ENCODE results near the gene GRK1. TPM values are rescaled to one million over a fixed set of nuclear protein-coding genes. Genes with fewer than 3 reads are reported as not detected.

Gene GRK1
- total and polyA plus RNA-seq, 2 experiments from 2014 or later: not detected

DNA sequence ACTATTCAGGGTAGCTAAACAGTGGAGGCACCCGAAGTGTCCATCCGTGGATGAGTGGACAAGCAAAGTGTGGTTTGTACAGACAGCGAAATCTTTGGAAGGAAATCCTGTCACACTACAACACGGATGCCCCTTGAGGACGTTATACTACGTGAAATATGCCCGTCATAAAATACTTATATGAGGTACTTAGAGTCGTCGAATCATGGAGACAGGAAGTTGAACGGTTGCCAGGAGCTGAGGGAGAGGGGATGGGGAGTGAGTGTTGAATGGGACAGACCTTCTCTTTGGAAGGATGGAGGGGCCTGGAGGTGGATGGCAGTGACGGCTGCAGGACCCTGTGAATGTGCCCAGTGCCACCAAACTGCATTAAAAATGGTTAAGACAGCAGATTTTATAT, 20.6 kb upstream of the GRK1 start (continued):
- TF ChIP-seq POLR2AphosphoS5 (IDR thresholded peaks at IDR 0.05; ENCODE audit: low read depth) (no peak), NANOG (IDR thresholded peaks at IDR 0.05; ENCODE audit: borderline replicate concordance) (no peak)
- TF ChIP-seq, protein P1, sequence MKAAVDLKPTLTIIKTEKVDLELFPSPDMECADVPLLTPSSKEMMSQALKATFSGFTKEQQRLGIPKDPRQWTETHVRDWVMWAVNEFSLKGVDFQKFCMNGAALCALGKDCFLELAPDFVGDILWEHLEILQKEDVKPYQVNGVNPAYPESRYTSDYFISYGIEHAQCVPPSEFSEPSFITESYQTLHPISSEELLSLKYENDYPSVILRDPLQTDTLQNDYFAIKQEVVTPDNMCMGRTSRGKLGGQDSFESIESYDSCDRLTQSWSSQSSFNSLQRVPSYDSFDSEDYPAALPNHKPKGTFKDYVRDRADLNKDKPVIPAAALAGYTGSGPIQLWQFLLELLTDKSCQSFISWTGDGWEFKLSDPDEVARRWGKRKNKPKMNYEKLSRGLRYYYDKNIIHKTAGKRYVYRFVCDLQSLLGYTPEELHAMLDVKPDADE (IDR thresholded peaks at IDR 0.05): no peak

DNA sequence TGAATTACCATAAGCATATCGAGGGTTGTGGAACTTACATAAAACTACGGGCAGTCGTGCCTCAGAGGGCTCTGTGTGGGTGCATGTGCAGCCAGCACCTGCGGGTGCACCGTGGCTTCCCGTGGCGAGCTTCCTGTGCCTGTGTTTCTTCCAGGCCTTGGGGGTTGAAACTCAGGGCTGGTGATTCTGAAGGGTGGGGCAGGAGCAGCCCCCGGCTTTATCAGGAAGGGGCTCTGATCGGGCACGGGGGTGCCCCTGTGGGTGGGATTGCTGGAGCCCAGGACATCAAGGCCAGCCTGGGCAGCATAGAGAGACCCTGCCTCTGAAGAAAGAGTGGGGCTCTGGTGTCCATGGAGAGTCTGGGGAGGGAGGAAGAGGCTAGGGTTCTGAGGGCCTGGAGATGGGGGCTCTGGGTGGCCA, 20.1 kb upstream of the GRK1 start:
- H3K4me1 Mint-ChIP-seq: peaks cover 7% of the 10 kb centered on the region; the same call in 2 of the 3 replicates
- Histone ChIP-seq H3K4me1 (ENCODE audit: insufficient read depth) (no peaks in the 10 kb centered on the region), H3K4me3 (no peak overlapping the region), H3K4me2 (no peak overlapping the region), H3K27ac (ENCODE audit: low read depth) (no peak overlapping the region), H3K79me2 (replicated peaks; ENCODE audit: insufficient read depth) (no peaks in the 10 kb centered on the region), H3K27me3 (ENCODE audit: insufficient read depth) (no peaks in the 10 kb centered on the region), H4K20me1 (replicated peaks; ENCODE audit: insufficient read depth) (no peaks in the 10 kb centered on the region), H3F3A (replicated peaks; ENCODE audit: low read depth) (no peaks in the 10 kb centered on the region), H3K36me3 (ENCODE audit: insufficient read depth) (no peaks in the 10 kb centered on the region), H2AFZ (no peak overlapping the region), H3K9me2 (ENCODE audit: insufficient read depth) (no peaks in the 10 kb centered on the region)
- peaks cover 33% of the 10 kb centered on the region for H3K36me3 Mint-ChIP-seq (ENCODE audit: low read depth)
- DNase-seq (ENCODE audit: low spot score) (no peak), ATAC-seq (no peak)
- H3K27me3 Mint-ChIP-seq (ENCODE audit: insufficient read depth, low read depth, poor library complexity): peaks cover 13% of the 10 kb centered on the region
- peaks cover 24% of the 10 kb centered on the region; the same call in 2 of the 3 replicates for H3K9me3 Mint-ChIP-seq
- H3K27ac Mint-ChIP-seq: no peak overlapping the region
- H3K4me3 Mint-ChIP-seq: no peak overlapping the region
- TF ChIP-seq CREB1 (CRISPR knock-in tag; IDR thresholded peaks at IDR 0.05; ENCODE audit: low read depth): no peak
- no peak for TF ChIP-seq POLR2AphosphoS5 (IDR thresholded peaks at IDR 0.05; ENCODE audit: low read depth)
- no peak for TF ChIP-seq NANOG (IDR thresholded peaks at IDR 0.05; ENCODE audit: borderline replicate concordance)
- TF ChIP-seq, protein P2, sequence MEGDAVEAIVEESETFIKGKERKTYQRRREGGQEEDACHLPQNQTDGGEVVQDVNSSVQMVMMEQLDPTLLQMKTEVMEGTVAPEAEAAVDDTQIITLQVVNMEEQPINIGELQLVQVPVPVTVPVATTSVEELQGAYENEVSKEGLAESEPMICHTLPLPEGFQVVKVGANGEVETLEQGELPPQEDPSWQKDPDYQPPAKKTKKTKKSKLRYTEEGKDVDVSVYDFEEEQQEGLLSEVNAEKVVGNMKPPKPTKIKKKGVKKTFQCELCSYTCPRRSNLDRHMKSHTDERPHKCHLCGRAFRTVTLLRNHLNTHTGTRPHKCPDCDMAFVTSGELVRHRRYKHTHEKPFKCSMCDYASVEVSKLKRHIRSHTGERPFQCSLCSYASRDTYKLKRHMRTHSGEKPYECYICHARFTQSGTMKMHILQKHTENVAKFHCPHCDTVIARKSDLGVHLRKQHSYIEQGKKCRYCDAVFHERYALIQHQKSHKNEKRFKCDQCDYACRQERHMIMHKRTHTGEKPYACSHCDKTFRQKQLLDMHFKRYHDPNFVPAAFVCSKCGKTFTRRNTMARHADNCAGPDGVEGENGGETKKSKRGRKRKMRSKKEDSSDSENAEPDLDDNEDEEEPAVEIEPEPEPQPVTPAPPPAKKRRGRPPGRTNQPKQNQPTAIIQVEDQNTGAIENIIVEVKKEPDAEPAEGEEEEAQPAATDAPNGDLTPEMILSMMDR (conservative IDR thresholded peaks at IDR 0.05; ENCODE audit: low read depth in 2 of 2): no peak
- TF ChIP-seq, protein P1 (IDR thresholded peaks at IDR 0.05): no peak
- TF ChIP-seq EZH2phosphoT487 (IDR thresholded peaks at IDR 0.05; ENCODE audit: unreplicated experiment): no peak
- no peak for TF ChIP-seq STAT1 (IDR thresholded peaks at IDR 0.05; ENCODE audit: unreplicated experiment)
- TF ChIP-seq, protein P3, sequence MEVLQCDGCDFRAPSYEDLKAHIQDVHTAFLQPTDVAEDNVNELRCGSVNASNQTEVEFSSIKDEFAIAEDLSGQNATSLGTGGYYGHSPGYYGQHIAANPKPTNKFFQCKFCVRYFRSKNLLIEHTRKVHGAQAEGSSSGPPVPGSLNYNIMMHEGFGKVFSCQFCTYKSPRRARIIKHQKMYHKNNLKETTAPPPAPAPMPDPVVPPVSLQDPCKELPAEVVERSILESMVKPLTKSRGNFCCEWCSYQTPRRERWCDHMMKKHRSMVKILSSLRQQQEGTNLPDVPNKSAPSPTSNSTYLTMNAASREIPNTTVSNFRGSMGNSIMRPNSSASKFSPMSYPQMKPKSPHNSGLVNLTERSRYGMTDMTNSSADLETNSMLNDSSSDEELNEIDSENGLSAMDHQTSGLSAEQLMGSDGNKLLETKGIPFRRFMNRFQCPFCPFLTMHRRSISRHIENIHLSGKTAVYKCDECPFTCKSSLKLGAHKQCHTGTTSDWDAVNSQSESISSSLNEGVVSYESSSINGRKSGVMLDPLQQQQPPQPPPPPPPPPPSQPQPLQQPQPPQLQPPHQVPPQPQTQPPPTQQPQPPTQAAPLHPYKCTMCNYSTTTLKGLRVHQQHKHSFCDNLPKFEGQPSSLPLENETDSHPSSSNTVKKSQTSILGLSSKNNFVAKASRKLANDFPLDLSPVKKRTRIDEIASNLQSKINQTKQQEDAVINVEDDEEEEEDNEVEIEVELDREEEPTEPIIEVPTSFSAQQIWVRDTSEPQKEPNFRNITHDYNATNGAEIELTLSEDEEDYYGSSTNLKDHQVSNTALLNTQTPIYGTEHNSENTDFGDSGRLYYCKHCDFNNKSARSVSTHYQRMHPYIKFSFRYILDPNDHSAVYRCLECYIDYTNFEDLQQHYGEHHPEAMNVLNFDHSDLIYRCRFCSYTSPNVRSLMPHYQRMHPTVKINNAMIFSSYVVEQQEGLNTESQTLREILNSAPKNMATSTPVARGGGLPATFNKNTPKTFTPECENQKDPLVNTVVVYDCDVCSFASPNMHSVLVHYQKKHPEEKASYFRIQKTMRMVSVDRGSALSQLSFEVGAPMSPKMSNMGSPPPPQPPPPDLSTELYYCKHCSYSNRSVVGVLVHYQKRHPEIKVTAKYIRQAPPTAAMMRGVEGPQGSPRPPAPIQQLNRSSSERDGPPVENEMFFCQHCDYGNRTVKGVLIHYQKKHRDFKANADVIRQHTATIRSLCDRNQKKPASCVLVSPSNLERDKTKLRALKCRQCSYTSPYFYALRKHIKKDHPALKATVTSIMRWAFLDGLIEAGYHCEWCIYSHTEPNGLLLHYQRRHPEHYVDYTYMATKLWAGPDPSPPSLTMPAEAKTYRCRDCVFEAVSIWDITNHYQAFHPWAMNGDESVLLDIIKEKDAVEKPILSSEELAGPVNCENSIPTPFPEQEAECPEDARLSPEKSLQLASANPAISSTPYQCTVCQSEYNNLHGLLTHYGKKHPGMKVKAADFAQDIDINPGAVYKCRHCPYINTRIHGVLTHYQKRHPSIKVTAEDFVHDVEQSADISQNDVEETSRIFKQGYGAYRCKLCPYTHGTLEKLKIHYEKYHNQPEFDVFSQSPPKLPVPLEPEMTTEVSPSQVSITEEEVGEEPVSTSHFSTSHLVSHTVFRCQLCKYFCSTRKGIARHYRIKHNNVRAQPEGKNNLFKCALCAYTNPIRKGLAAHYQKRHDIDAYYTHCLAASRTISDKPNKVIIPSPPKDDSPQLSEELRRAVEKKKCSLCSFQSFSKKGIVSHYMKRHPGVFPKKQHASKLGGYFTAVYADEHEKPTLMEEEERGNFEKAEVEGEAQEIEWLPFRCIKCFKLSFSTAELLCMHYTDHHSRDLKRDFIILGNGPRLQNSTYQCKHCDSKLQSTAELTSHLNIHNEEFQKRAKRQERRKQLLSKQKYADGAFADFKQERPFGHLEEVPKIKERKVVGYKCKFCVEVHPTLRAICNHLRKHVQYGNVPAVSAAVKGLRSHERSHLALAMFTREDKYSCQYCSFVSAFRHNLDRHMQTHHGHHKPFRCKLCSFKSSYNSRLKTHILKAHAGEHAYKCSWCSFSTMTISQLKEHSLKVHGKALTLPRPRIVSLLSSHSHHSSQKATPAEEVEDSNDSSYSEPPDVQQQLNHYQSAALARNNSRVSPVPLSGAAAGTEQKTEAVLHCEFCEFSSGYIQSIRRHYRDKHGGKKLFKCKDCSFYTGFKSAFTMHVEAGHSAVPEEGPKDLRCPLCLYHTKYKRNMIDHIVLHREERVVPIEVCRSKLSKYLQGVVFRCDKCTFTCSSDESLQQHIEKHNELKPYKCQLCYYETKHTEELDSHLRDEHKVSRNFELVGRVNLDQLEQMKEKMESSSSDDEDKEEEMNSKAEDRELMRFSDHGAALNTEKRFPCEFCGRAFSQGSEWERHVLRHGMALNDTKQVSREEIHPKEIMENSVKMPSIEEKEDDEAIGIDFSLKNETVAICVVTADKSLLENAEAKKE (CRISPR knock-in tag; IDR thresholded peaks at IDR 0.05): no peak
- TF ChIP-seq ZNF331 (CRISPR knock-in tag; IDR thresholded peaks at IDR 0.05; ENCODE audit: low read depth): no peak
- no peak for TF ChIP-seq ZNF114 (CRISPR knock-in tag; IDR thresholded peaks at IDR 0.05)
- TF ChIP-seq EZH2 (IDR thresholded peaks at IDR 0.05; ENCODE audit: low read depth, unreplicated experiment): no peak

All from GM23338 (cell line).